Fibroblast of the conjunctiva (primary cell): ENCODE measurements around the gene TIGD6.
"Not testable (repeated sequence)": the region's sequence is repeated elsewhere in the genome, so short reads cannot be mapped to it uniquely, and the experiment has no call there.

Experiments
- DNase-seq: peaks from one replicate; pipeline ENCODE4 v3.0.0-alpha.2; 2010; ENCODE audit warnings: low read depth

TIGD6 gene

GRCh38 chr5:149975409-149975808 lies 25.0 kb downstream of the TIGD6 start:
- DNase-seq: no peak

- DNase-seq: no peak
Observed at GRCh38 chr5:149969181-149969930, 31.1 kb downstream of the TIGD6 start.

- no peak for DNase-seq
Observed at GRCh38 chr5:149966946-149967345, 33.5 kb downstream of the TIGD6 start.

- no peak for DNase-seq
Observed at GRCh38 chr5:149963729-149964128, 36.7 kb downstream of the TIGD6 start.

GRCh38 chr5:149962601-149963300 lies 37.7 kb downstream of the TIGD6 start:
- DNase-seq: no peak

GRCh38 chr5:149961957-149962409 lies 38.5 kb downstream of the TIGD6 start:
- DNase-seq: peak; percentile 44

- no peak for DNase-seq
Observed at GRCh38 chr5:149961186-149961685, 39.2 kb downstream of the TIGD6 start.

GRCh38 chr5:149960272-149961185 lies 39.9 kb downstream of the TIGD6 start, which contains the start of gene SLC26A2:
SLC26A2 (plus strand) TSS chr5:149960758; CDS start chr5:149977653, 16,895 bp downstream.
- DNase-seq: peak; percentile 95

GRCh38 chr5:149959406-149960236 lies 40.8 kb downstream of the TIGD6 start:
- peak; percentile 54 for DNase-seq

GRCh38 chr5:149957855-149958254 lies 42.6 kb downstream of the TIGD6 start:
- no peak for DNase-seq

- no peak for DNase-seq
Observed at GRCh38 chr5:149956685-149957084, 43.8 kb downstream of the TIGD6 start.

- no peak for DNase-seq
Observed at GRCh38 chr5:149954798-149955197, 45.7 kb downstream of the TIGD6 start.

- no peak for DNase-seq
Observed at GRCh38 chr5:149953436-149954121, 46.9 kb downstream of the TIGD6 start.

GRCh38 chr5:149951138-149951749 lies 49.2 kb downstream of the TIGD6 start:
- DNase-seq: no peak

GRCh38 chr5:149948993-149949392 lies 51.5 kb downstream of the TIGD6 start:
- no peak for DNase-seq

- DNase-seq: no peak
Observed at GRCh38 chr5:149946118-149946517, 54.3 kb downstream of the TIGD6 start.

GRCh38 chr5:149944666-149945065 lies 55.8 kb downstream of the TIGD6 start, which contains the start of gene PDE6A:
PDE6A (minus strand) TSS chr5:149944793; CDS start chr5:149944673, 120 bp downstream.
- DNase-seq: no peak

GRCh38 chr5:149943177-149943949 lies 57.1 kb downstream of the TIGD6 start:
- not testable (repeated sequence) for DNase-seq
